ENCODE results near the gene PXDN.
"Not testable (repeated sequence)": the region's sequence is repeated elsewhere in the genome, so short reads cannot be mapped to it uniquely, and the experiment has no call there.

Gene PXDN

GRCh38 chr2:1767939-1768691, 23.8 kb upstream of the PXDN start:
- no peak for ATAC-seq
- TF ChIP-seq ZFP3 (CRISPR knock-in tag; IDR thresholded peaks at IDR 0.05) (no peak), SNAI2 (CRISPR knock-in tag; IDR thresholded peaks at IDR 0.05) (no peak), ZFP30 (CRISPR knock-in tag; IDR thresholded peaks at IDR 0.05) (no peak), RARB (CRISPR knock-in tag; IDR thresholded peaks at IDR 0.05) (no peak), ZNF565 (CRISPR knock-in tag; conservative IDR thresholded peaks at IDR 0.05; ENCODE audit: low read depth) (no peak)

- no peak for TF ChIP-seq ZNF70 (CRISPR knock-in tag; IDR thresholded peaks at IDR 0.05)
- TF ChIP-seq TSHZ2 (CRISPR knock-in tag; IDR thresholded peaks at IDR 0.05), result no peak
- no peak for TF ChIP-seq RARB (CRISPR knock-in tag; IDR thresholded peaks at IDR 0.05)
- no peak for TF ChIP-seq TCF4 (CRISPR knock-in tag; IDR thresholded peaks at IDR 0.05; ENCODE audit: borderline replicate concordance)
- no peak; the same call in 2 of the 3 replicates for ATAC-seq
Measured at GRCh38 chr2:1766851-1767811, 22.8 kb upstream of the PXDN start.

GRCh38 chr2:1766425-1766824, 22.1 kb upstream of the PXDN start:
- TF ChIP-seq ZC3H10 (CRISPR knock-in tag; IDR thresholded peaks at IDR 0.05) (no peak), CSRNP3 (CRISPR knock-in tag; IDR thresholded peaks at IDR 0.05) (no peak), GLIS3 (CRISPR knock-in tag; IDR thresholded peaks at IDR 0.05) (no peak), TCF4 (CRISPR knock-in tag; IDR thresholded peaks at IDR 0.05; ENCODE audit: borderline replicate concordance) (no peak)
- peak; percentile 50; the same call in 2 of the 3 replicates for ATAC-seq

GRCh38 chr2:1765201-1765600, 20.9 kb upstream of the PXDN start:
- ATAC-seq, result not testable (repeated sequence)

- no peak for ATAC-seq
- TF ChIP-seq TOX (CRISPR knock-in tag; IDR thresholded peaks at IDR 0.05; ENCODE audit: borderline replicate concordance), result no peak
- TF ChIP-seq ESRRG (CRISPR knock-in tag; IDR thresholded peaks at IDR 0.05), result no peak
- no peak for TF ChIP-seq ZNF8 (CRISPR knock-in tag; IDR thresholded peaks at IDR 0.05)
- no peak for TF ChIP-seq TCF4 (CRISPR knock-in tag; IDR thresholded peaks at IDR 0.05; ENCODE audit: borderline replicate concordance)
- TF ChIP-seq CSRNP3 (CRISPR knock-in tag; IDR thresholded peaks at IDR 0.05), result no peak
- TF ChIP-seq PATZ1 (CRISPR knock-in tag; IDR thresholded peaks at IDR 0.05; ENCODE audit: borderline replicate concordance), result no peak
- no peak for TF ChIP-seq ZFP30 (CRISPR knock-in tag; IDR thresholded peaks at IDR 0.05)
- TF ChIP-seq PPARA (CRISPR knock-in tag; IDR thresholded peaks at IDR 0.05; ENCODE audit: borderline replicate concordance), result no peak
- no peak for TF ChIP-seq BACH2 (CRISPR knock-in tag; IDR thresholded peaks at IDR 0.05; ENCODE audit: borderline replicate concordance)
- TF ChIP-seq ZFP3 (CRISPR knock-in tag; IDR thresholded peaks at IDR 0.05), result no peak
- TF ChIP-seq ZNF70 (CRISPR knock-in tag; IDR thresholded peaks at IDR 0.05), result no peak
- TF ChIP-seq RARB (CRISPR knock-in tag; IDR thresholded peaks at IDR 0.05), result no peak
- no peak for TF ChIP-seq CSDC2 (CRISPR knock-in tag; IDR thresholded peaks at IDR 0.05)
- no peak for TF ChIP-seq CREB5 (CRISPR knock-in tag; IDR thresholded peaks at IDR 0.05; ENCODE audit: low read depth)
- no peak for TF ChIP-seq TSHZ2 (CRISPR knock-in tag; IDR thresholded peaks at IDR 0.05)
- no peak for TF ChIP-seq ARNTL (CRISPR knock-in tag; IDR thresholded peaks at IDR 0.05; ENCODE audit: borderline replicate concordance, low read depth)
Measured at GRCh38 chr2:1759611-1759930, 15.3 kb upstream of the PXDN start.
